ENCODE data around the gene RALGPS1.

Gene RALGPS1

GRCh38 chr9:126914458-126915280 lies at the start of gene RALGPS1:
TSS of gene RALGPS1 (plus strand) at chr9:126914782. CDS start at chr9:126962290, 47,508 bp downstream.
- peak; percentile 94 for DNase-seq

- DNase-seq, result no peak
Observed at GRCh38 chr9:126869368-126869767, 45.2 kb upstream of the RALGPS1 start.

- no peak for DNase-seq
Observed at GRCh38 chr9:126872516-126872915, 42.1 kb upstream of the RALGPS1 start.

- DNase-seq, result no peak
Observed at GRCh38 chr9:126874546-126875314, 39.9 kb upstream of the RALGPS1 start.

- no peak for DNase-seq
Observed at GRCh38 chr9:126875756-126876510, 38.6 kb upstream of the RALGPS1 start.

- no peak for DNase-seq
Observed at GRCh38 chr9:126876531-126876930, 38.1 kb upstream of the RALGPS1 start.

GRCh38 chr9:126877418-126877817 lies 37.2 kb upstream of the RALGPS1 start:
- DNase-seq, result peak; percentile 22

GRCh38 chr9:126879288-126879687 lies 35.3 kb upstream of the RALGPS1 start:
- DNase-seq, result no peak

- DNase-seq, result no peak
Observed at GRCh38 chr9:126880226-126880946, 34.2 kb upstream of the RALGPS1 start.

- no peak for DNase-seq
Observed at GRCh38 chr9:126880947-126881332, 33.6 kb upstream of the RALGPS1 start.

- DNase-seq, result no peak
Observed at GRCh38 chr9:126882746-126883145, 31.8 kb upstream of the RALGPS1 start.

GRCh38 chr9:126883636-126884035 lies 30.9 kb upstream of the RALGPS1 start:
- DNase-seq, result no peak

- DNase-seq, result no peak
Observed at GRCh38 chr9:126885131-126885641, 29.4 kb upstream of the RALGPS1 start.

GRCh38 chr9:126886034-126886822 lies 28.4 kb upstream of the RALGPS1 start:
- DNase-seq, result no peak

GRCh38 chr9:126886897-126887296 lies 27.7 kb upstream of the RALGPS1 start:
- DNase-seq, result no peak

- no peak for DNase-seq
Observed at GRCh38 chr9:126891676-126892075, 22.9 kb upstream of the RALGPS1 start.

GRCh38 chr9:126893079-126893478 lies 21.5 kb upstream of the RALGPS1 start:
- DNase-seq, result no peak

- DNase-seq, result no peak
Observed at GRCh38 chr9:126894052-126894603, 20.5 kb upstream of the RALGPS1 start.

GRCh38 chr9:126902210-126902609 lies 12.4 kb upstream of the RALGPS1 start:
- no peak for DNase-seq

GRCh38 chr9:126904586-126904985 lies 10.0 kb upstream of the RALGPS1 start:
- DNase-seq, result no peak

GRCh38 chr9:126906091-126906490 lies 8.5 kb upstream of the RALGPS1 start:
- no peak for DNase-seq

All from CD4-positive, alpha-beta T cell treated with Interleukin-6 for 4 hours (primary cell).